RWPE1 (cell line): ENCODE data around the gene EMSY.

Experiments used
- CTCF ChIA-PET: fragments of 350-600 bp; sonication (Branson Sonifier 250); formaldehyde crosslinking; extraction: SDS; loops from one replicate; lab custom pipeline; 2021; lab: Yijun Ruan, JAX
- POLR2A ChIA-PET: fragments of 400-600 bp; formaldehyde crosslinking; extraction: SDS; loops from one replicate; lab custom pipeline; 2020; ENCODE audit warnings: antibody characterized with exemption; ENCODE audit not compliant: low non-redundant PET; lab: Yijun Ruan, JAX
- DNase-seq: peaks from one replicate; pipeline ENCODE4 v3.0.0; 2012; ENCODE audit warnings: low spot score
- H3K27ac ChIP-seq: fragments of 450-650 bp; 2 replicates; pipeline ENCODE4 v1.5.1; 2017
- CTCF ChIP-seq: fragments of 450-650 bp; conservative IDR thresholded peaks from 2 replicates; pipeline ENCODE4 v1.5.1; 2017; ENCODE audit warnings: low read depth, mild to moderate bottlenecking

EMSY gene

GRCh38 chr11:76408171-76408965, 36.5 kb upstream of the EMSY start:
- CTCF ChIA-PET = no interaction called here
- no peak for TF ChIP-seq CTCF
- DNase-seq = no peak
- H3K27ac ChIP-seq = no peak overlapping the region
- POLR2A ChIA-PET = no interaction called here

- H3K27ac ChIP-seq = no peak overlapping the region
- TF ChIP-seq CTCF = no peak
- no peak for DNase-seq
- ChIA-PET CTCF (no interaction called here), POLR2A (no interaction called here)
These were observed 33.9 kb upstream of the EMSY start for GRCh38 chr11:76410851-76411357.

- ChIA-PET CTCF (no interaction called here), POLR2A (no interaction called here)
- no peak overlapping the region for H3K27ac ChIP-seq
- no peak for TF ChIP-seq CTCF
- peak; percentile 9 for DNase-seq
These were observed 29.7 kb upstream of the EMSY start for GRCh38 chr11:76415073-76415472.

GRCh38 chr11:76419896-76420295, 24.9 kb upstream of the EMSY start:
- H3K27ac ChIP-seq = no peak overlapping the region
- DNase-seq = peak; percentile 24
- ChIA-PET POLR2A (no interaction called here), CTCF (interaction anchor here (0.8 kb wide), 1 partner anchor 16 kb away, joined by 5 read pairs; no protein-coding TSS in a partner anchor)
- TF ChIP-seq CTCF = no peak

- POLR2A ChIA-PET = no interaction called here
- CTCF ChIA-PET = no interaction called here
- no peak for DNase-seq
- H3K27ac ChIP-seq = no peak overlapping the region
- no peak for TF ChIP-seq CTCF
These were observed 20.4 kb upstream of the EMSY start for GRCh38 chr11:76424379-76424778.

- no peak for DNase-seq
- CTCF ChIA-PET = no interaction called here
- TF ChIP-seq CTCF = no peak
- POLR2A ChIA-PET = no interaction called here
- no peak overlapping the region for H3K27ac ChIP-seq
These were observed 19.9 kb upstream of the EMSY start for GRCh38 chr11:76424891-76425290.
